Measurements from ENCODE around the gene SLC16A8.

The SLC16A8 gene

DNA sequence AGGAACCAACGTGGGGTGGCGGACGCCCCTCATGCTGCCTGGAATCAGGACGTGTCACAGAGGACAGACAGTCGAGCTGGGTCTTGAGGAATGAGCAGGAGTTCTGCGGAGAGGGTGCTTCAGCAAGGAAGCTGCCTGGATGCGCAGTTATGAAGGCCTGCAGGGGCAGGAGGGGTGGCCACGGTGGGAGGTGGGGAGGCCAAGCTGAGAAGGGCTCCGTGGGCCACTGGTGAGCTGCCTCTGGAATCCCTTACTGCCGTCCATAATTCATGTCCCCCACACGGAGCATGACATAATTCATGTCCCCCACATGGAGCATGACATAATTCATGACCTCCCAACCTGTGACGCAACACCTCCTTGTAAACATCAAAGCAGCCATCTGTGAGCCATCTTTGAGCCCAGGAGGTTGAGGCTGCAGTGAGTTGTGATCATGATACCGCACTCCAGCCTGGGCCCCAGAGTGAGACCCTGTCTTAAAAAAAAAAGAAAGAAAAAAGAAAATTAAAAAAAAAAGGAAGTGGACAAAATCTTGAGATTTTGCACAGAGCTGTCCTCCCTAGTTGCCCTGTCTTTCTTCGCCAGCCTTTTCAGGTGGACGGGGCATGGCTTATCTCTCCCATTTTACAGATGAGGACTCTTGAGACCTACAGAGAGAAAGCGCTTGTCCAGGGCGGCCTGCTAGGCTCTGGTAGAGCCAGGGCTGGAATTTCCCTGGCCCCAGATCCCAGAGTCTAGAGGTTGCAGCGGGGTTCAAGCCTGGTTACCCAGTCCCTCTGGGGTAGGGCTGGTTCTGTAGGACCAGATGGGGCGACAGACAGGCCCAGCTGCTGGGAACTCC is 51.1 kb downstream of the SLC16A8 start:
- no peak for DNase-seq (ENCODE audit: low read depth in 1 of 2, low spot score in 1 of 2)

DNA sequence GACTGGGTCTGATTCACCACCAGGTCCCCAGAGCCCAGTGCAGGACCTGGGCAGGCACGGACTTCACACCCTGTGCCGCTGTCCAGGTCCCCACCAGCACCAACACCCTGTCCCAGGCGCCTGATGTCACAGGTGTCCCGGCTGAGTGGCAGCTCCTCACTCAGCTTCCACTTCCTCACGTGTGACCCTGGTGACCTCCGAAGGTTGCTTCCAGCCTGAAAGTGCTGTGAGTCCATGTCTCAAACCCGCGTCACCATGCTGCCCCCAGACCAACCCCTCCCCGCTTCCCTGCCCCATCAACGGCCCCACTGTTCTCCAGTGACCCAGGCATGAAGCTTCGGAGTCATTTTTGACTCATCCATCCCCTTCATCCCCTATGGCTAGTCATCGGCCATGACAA is 52.5 kb downstream of the SLC16A8 start:
- DNase-seq (ENCODE audit: low read depth in 1 of 2, low spot score in 1 of 2), result no peak

- no peak for DNase-seq (ENCODE audit: low read depth in 1 of 2, low spot score in 1 of 2)
Observed at GRCh38 chr22:38030311-38031133, 53.5 kb downstream of the SLC16A8 start.

- DNase-seq (ENCODE audit: low read depth in 1 of 2, low spot score in 1 of 2), result no peak
Observed at GRCh38 chr22:38029901-38030300, 54.1 kb downstream of the SLC16A8 start.

DNA sequence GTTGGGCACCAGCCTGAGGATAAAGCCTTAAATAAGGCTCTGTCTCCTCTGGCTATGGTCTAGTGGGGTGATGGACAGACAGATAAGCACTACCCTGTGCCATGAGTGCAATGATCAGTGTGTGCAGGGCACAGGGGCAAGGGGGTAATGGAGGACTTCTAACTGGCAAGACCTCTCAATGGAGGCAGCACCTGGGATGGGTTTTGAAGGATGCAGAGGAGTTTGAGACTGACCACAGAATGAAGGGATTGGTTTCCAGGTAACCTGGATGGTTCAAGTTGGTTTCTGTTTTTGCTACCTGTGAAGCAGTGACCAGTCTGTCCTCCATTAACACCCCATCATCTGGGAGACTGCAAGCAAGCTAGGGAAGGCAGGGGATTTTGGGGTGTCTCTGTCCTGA is 54.6 kb downstream of the SLC16A8 start:
- DNase-seq (ENCODE audit: low read depth in 1 of 2, low spot score in 1 of 2), result no peak

DNA sequence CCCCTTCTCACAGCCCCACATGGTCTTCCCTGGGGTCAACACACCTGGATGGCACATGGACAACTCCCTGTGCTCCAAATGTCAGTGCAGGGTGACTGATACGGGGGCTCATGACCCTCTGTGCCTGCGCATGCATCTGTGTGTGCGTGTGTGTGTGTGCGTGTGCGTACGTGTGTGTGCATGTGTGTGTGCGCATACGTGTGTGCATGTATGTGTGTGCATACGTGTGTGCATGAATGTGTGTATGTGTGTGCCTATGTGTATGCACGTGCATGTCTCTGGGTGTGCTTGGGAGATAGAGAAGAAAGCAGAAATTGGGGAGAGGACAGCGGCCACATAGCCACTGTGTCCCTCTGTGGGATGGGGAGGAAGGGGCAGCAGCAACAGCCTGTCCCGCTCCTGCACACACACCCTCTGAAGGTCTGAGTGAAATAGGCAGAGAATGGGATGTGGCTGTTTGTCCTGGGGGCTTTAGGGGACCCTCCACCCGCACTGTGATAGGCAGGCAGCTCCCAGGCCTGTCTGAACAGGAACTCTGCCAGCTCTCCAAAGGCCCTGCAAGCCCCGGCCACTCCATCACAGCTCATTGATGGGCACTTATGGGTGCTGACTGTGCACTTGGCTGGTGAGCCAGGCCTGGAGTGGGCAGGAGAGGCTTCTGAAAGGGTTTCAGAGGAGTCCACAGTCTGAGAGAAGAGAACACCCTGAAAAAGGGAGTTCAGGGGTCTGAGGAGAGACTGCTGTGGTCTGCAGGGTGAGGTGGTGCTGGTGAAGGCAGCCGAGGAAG is 55.4 kb downstream of the SLC16A8 start:
- no peak for DNase-seq (ENCODE audit: low read depth in 1 of 2, low spot score in 1 of 2)
